Lung (tissue), 12 donors: ENCODE results near the gene ERFE. TPM values are rescaled to one million over a fixed set of nuclear protein-coding genes. Genes with fewer than 3 reads are reported as not detected.
A peak's percentile ranks its signal among the peaks of the same experiment; 100 is the strongest.

ENCODE experiments used
- ATAC-seq: fragments of 200-7000 bp; cut with Tn5 transposase; one replicate; pipeline ENCODE4 v1.9.1; 2020; ENCODE audit warnings: moderate number of reproducible peaks; ENCODE audit not compliant: insufficient read depth, low FRiP score
- DNase-seq, 3 donors: peaks; one replicate each; pipeline ENCODE4 v3.0.0-alpha.2; 2013 to 2017
- H3K27ac ChIP-seq, 2 donors: one replicate each; pipeline ENCODE4 v1.5.1; 2013; ENCODE audit warnings: mild to moderate bottlenecking in 2 of 2, moderate library complexity in 2 of 2, control low read depth in 1 of 2, inconsistent platforms in 1 of 2, low read depth in 1 of 2, low read length in 1 of 2
- H3K27me3 ChIP-seq, 3 donors: one replicate each; pipeline ENCODE4 v1.5.1; 2013; ENCODE audit warnings: low read length in 2 of 3; ENCODE audit not compliant: control insufficient read depth in 3 of 3, insufficient read depth in 3 of 3
- H3K36me3 ChIP-seq, 4 donors: one replicate each; pipeline ENCODE4 v1.5.1; 2013; ENCODE audit warnings: low read length in 4 of 4, mild to moderate bottlenecking in 1 of 4, moderate library complexity in 1 of 4; ENCODE audit not compliant: control insufficient read depth in 4 of 4, insufficient read depth in 4 of 4
- H3K4me1 ChIP-seq, 5 donors: one replicate each; pipeline ENCODE4 v1.5.1; 2013; ENCODE audit warnings: low read length in 5 of 5, mild to moderate bottlenecking in 2 of 5, moderate library complexity in 1 of 5; ENCODE audit not compliant: control insufficient read depth in 5 of 5, insufficient read depth in 5 of 5
- H3K4me3 ChIP-seq: one replicate; pipeline ENCODE4 v1.5.1; 2013; ENCODE audit warnings: mild to moderate bottlenecking, control low read depth, moderate library complexity
- H3K9ac ChIP-seq, 2 donors: one replicate each; pipeline ENCODE4 v1.5.1; 2013; ENCODE audit warnings: low read length in 2 of 2, control low read depth in 1 of 2; ENCODE audit not compliant: insufficient read depth in 1 of 2
- H3K9me3 ChIP-seq, 4 donors: one replicate each; pipeline ENCODE4 v1.5.1; 2013; ENCODE audit warnings: low read length in 3 of 4, mild to moderate bottlenecking in 1 of 4, moderate library complexity in 1 of 4; ENCODE audit not compliant: control insufficient read depth in 4 of 4, insufficient read depth in 3 of 4
- CTCF ChIP-seq: IDR thresholded peaks from 2 replicates; pipeline ENCODE4 v1.5.1; 2012; ENCODE audit warnings: mild to moderate bottlenecking; ENCODE audit errors: control extremely low read depth, extremely low read depth
- WGBS, 2 donors: extraction: QIAGEN DNeasy Blood & Tissue Kit; methylation state at CpG; one replicate each; pipeline ENCODE4 v1.1.7; 2013; 5-methylcytosine and 5-hydroxymethylcytosine counted together
- polyA plus RNA-seq, 2 donors: library from polyadenylated mRNA; stranded (reverse); fragments of 200-250 nt; gene quantifications; one replicate each; pipeline ENCODE4 v1.2.1, GENCODE V29; 2013
- total RNA-seq, 2 donors: library from RNA; depleted of rRNA in 1 of 2; stranded (reverse); fragments of >200 nt in 1 of 2; gene quantifications; one replicate each; pipeline ENCODE4 v1.2.1, GENCODE V29; 2014 to 2021
- donor health status: control.
- donor health status: control.
- donor health status: Bipolar disorder and iron deficiency.
- donor health status: healthy.
- donor health status: DM: yes; HTN: yes; CAD: no.

The ERFE gene
- total and polyA plus RNA-seq, 4 donors = 0.52 to 0.54 (median 0.54) TPM; not detected in 1

GRCh38 chr2:238143239-238143951 lies 15.4 kb upstream of the ERFE start:
- no peaks in the 10 kb centered on the region for H3K9me3 ChIP-seq
- no peak for TF ChIP-seq CTCF
- ATAC-seq = no peak
- H3K36me3 ChIP-seq = no peaks in the 10 kb centered on the region
- peaks cover 3 to 17% (median 7%) of the 10 kb centered on the region in 5 donors for H3K4me1 ChIP-seq
- H3K27ac ChIP-seq = peak overlapping the region in 1 of 2 donors; percentile 12
- no peak overlapping the region for H3K9ac ChIP-seq
- H3K27me3 ChIP-seq = no peaks in the 10 kb centered on the region
- 60 to 71% methylated on average over 20 of the region's 20 CpGs for WGBS, 2 donors
- H3K4me3 ChIP-seq = no peak overlapping the region
- no peak for DNase-seq

GRCh38 chr2:238144262-238144661 lies 14.5 kb upstream of the ERFE start:
- DNase-seq (no peak), ATAC-seq (no peak)
- Histone ChIP-seq H3K4me3 (no peak overlapping the region), H3K27me3 (no peaks in the 10 kb centered on the region), H3K4me1 (peaks cover 0 to 17% (median 6%) of the 10 kb centered on the region in 5 donors), H3K9ac (no peak overlapping the region), H3K36me3 (no peaks in the 10 kb centered on the region), H3K27ac (no peak overlapping the region), H3K9me3 (no peaks in the 10 kb centered on the region)
- WGBS, 2 donors = 76 to 77% methylated on average over 5 of the region's 5 CpGs
- no peak for TF ChIP-seq CTCF

GRCh38 chr2:238145046-238145445 lies 13.7 kb upstream of the ERFE start:
- no peaks in the 10 kb centered on the region for H3K9me3 ChIP-seq
- H3K9ac ChIP-seq = no peak overlapping the region
- peaks cover 0 to 17% (median 6%) of the 10 kb centered on the region in 5 donors for H3K4me1 ChIP-seq
- no peaks in the 10 kb centered on the region for H3K27me3 ChIP-seq
- H3K27ac ChIP-seq = no peak overlapping the region
- DNase-seq = no peak
- ATAC-seq = no peak
- WGBS, 2 donors = 90 to 91% methylated on average over 12 of the region's 12 CpGs
- TF ChIP-seq CTCF = no peak
- H3K4me3 ChIP-seq = no peak overlapping the region
- H3K36me3 ChIP-seq = no peaks in the 10 kb centered on the region
